ENCODE measurements around the gene MZB1. TPM values are rescaled to one million over a fixed set of nuclear protein-coding genes. Genes with fewer than 3 reads are reported as not detected.
"Not testable (repeated sequence)": the region's sequence is repeated elsewhere in the genome, so short reads cannot be mapped to it uniquely, and the experiment has no call there.

MZB1 gene
- polyA plus RNA-seq, 3 donors = 0.67 to 1.1 (median 0.83) TPM

GRCh38 chr5:139394654-139395566 is 5.2 kb upstream of the MZB1 start, which contains the start of gene PROB1:
PROB1 (minus strand) TSS chr5:139395104; CDS start chr5:139395081, 23 bp downstream.
- DNase-seq (ENCODE audit: extremely low read depth in 1 of 11, low read depth in 9 of 11, low spot score in 4 of 11) = peak in 1 of 11 donors; percentile 29

GRCh38 chr5:139394123-139394653 is 4.5 kb upstream of the MZB1 start:
- peak in 1 of 11 donors; percentile 53 for DNase-seq (ENCODE audit: extremely low read depth in 1 of 11, low read depth in 9 of 11, low spot score in 4 of 11)

- no peak for DNase-seq (ENCODE audit: extremely low read depth in 1 of 11, low read depth in 9 of 11, low spot score in 4 of 11)
Observed at GRCh38 chr5:139393497-139394122, 3.9 kb upstream of the MZB1 start.

- peak in 2 of 11 donors; percentile 52 to 55 for DNase-seq (ENCODE audit: extremely low read depth in 1 of 11, low read depth in 9 of 11, low spot score in 4 of 11)
Observed at GRCh38 chr5:139392678-139393496, 3.2 kb upstream of the MZB1 start.

- DNase-seq (ENCODE audit: extremely low read depth in 1 of 11, low read depth in 9 of 11, low spot score in 4 of 11) = no peak
Observed at GRCh38 chr5:139392324-139392677, 2.6 kb upstream of the MZB1 start.

- DNase-seq (ENCODE audit: extremely low read depth in 1 of 11, low read depth in 9 of 11, low spot score in 4 of 11) = no peak
Observed at GRCh38 chr5:139391570-139392323, 2.0 kb upstream of the MZB1 start.

- no peak for DNase-seq (ENCODE audit: extremely low read depth in 1 of 11, low read depth in 9 of 11, low spot score in 4 of 11)
Observed at GRCh38 chr5:139390639-139391569, 1.2 kb upstream of the MZB1 start.

GRCh38 chr5:139388198-139388821 is 1.4 kb downstream of the MZB1 start:
- DNase-seq (ENCODE audit: extremely low read depth in 1 of 11, low read depth in 9 of 11, low spot score in 4 of 11) = peak in 2 of 11 donors; percentile 24 to 50

- no peak for DNase-seq (ENCODE audit: extremely low read depth in 1 of 11, low read depth in 9 of 11, low spot score in 4 of 11)
Observed at GRCh38 chr5:139387611-139388197, 2.0 kb downstream of the MZB1 start.

GRCh38 chr5:139386956-139387355 is 2.8 kb downstream of the MZB1 start:
- not testable (repeated sequence) for DNase-seq (ENCODE audit: extremely low read depth in 1 of 11, low read depth in 9 of 11, low spot score in 4 of 11)

GRCh38 chr5:139386050-139386438 is 3.7 kb downstream of the MZB1 start:
- DNase-seq (ENCODE audit: extremely low read depth in 1 of 11, low read depth in 9 of 11, low spot score in 4 of 11) = no peak

- no peak for DNase-seq (ENCODE audit: extremely low read depth in 1 of 11, low read depth in 9 of 11, low spot score in 4 of 11)
Observed at GRCh38 chr5:139385061-139386049, 4.4 kb downstream of the MZB1 start.

- DNase-seq (ENCODE audit: extremely low read depth in 1 of 11, low read depth in 9 of 11, low spot score in 4 of 11) = no peak
Observed at GRCh38 chr5:139384591-139385051, 5.1 kb downstream of the MZB1 start.

- DNase-seq (ENCODE audit: extremely low read depth in 1 of 11, low read depth in 9 of 11, low spot score in 4 of 11) = no peak
Observed at GRCh38 chr5:139383993-139384590, 5.6 kb downstream of the MZB1 start.

Data from renal cortex interstitium (tissue), 11 donors.